Muscle layer of colon (tissue), 2 donors: ENCODE data around the gene ANO8.

Source experiments
- H3K27ac ChIP-seq: one replicate; pipeline ENCODE4 v1.7.0; 2013; ENCODE audit warnings: low read depth, mild to moderate bottlenecking, low read length, moderate library complexity
- H3K27me3 ChIP-seq, 2 donors: one replicate each; pipeline ENCODE4 v1.7.0; 2013; ENCODE audit warnings: low read length in 2 of 2, mild to moderate bottlenecking in 2 of 2; ENCODE audit not compliant: insufficient read depth in 2 of 2, control insufficient read depth in 1 of 2
- H3K36me3 ChIP-seq: one replicate; pipeline ENCODE4 v1.7.0; 2013; ENCODE audit warnings: mild to moderate bottlenecking, low read length; ENCODE audit not compliant: insufficient read depth
- H3K4me1 ChIP-seq: one replicate; pipeline ENCODE4 v1.7.0; 2013; ENCODE audit warnings: mild to moderate bottlenecking, low read length; ENCODE audit not compliant: insufficient read depth
- H3K4me3 ChIP-seq, 2 donors: one replicate each; pipeline ENCODE4 v1.7.0; 2013; ENCODE audit warnings: low read length in 2 of 2, low read depth in 1 of 2, mild to moderate bottlenecking in 1 of 2, moderate library complexity in 1 of 2
- H3K9ac ChIP-seq: one replicate; pipeline ENCODE4 v1.7.0; 2013; ENCODE audit warnings: low read length
- H3K9me3 ChIP-seq: one replicate; pipeline ENCODE4 v1.7.0; 2013; ENCODE audit warnings: mild to moderate bottlenecking, low read length
- donor health status: abdominal sarcoma.
- donor health status: Adenocarcinoma of cecum.

The ANO8 gene

GRCh38 chr19:17340871-17341357 is 6.3 kb upstream of the ANO8 start:
- Histone ChIP-seq H3K27ac (no peak overlapping the region), H3K27me3 (no peaks in the 10 kb centered on the region), H3K4me1 (peaks cover 8% of the 10 kb centered on the region), H3K9ac (no peak overlapping the region), H3K4me3 (no peak overlapping the region), H3K36me3 (no peaks in the 10 kb centered on the region), H3K9me3 (no peaks in the 10 kb centered on the region)

GRCh38 chr19:17340302-17340870 is 5.7 kb upstream of the ANO8 start:
- Histone ChIP-seq H3K9ac (no peak overlapping the region), H3K27me3 (no peaks in the 10 kb centered on the region), H3K27ac (no peak overlapping the region), H3K4me1 (peaks cover 12% of the 10 kb centered on the region), H3K9me3 (no peaks in the 10 kb centered on the region), H3K36me3 (no peaks in the 10 kb centered on the region), H3K4me3 (no peak overlapping the region)

- H3K4me3 ChIP-seq: no peak overlapping the region
- peaks cover 19% of the 10 kb centered on the region for H3K4me1 ChIP-seq
- H3K9ac ChIP-seq: no peak overlapping the region
- no peak overlapping the region for H3K27ac ChIP-seq
- H3K27me3 ChIP-seq: no peaks in the 10 kb centered on the region
- no peaks in the 10 kb centered on the region for H3K36me3 ChIP-seq
- H3K9me3 ChIP-seq: no peaks in the 10 kb centered on the region
These were observed 4.6 kb upstream of the ANO8 start for GRCh38 chr19:17339088-17339741.

- no peaks in the 10 kb centered on the region for H3K27me3 ChIP-seq
- H3K27ac ChIP-seq: no peak overlapping the region
- H3K9ac ChIP-seq: peak overlapping the region; percentile 34
- H3K36me3 ChIP-seq: no peaks in the 10 kb centered on the region
- H3K4me3 ChIP-seq: peak overlapping the region; percentile 37 to 96
- H3K9me3 ChIP-seq: no peaks in the 10 kb centered on the region
- H3K4me1 ChIP-seq: peaks cover 25% of the 10 kb centered on the region
These were observed 3.9 kb upstream of the ANO8 start for GRCh38 chr19:17338433-17339078.

GRCh38 chr19:17337675-17338432 is 3.2 kb upstream of the ANO8 start:
- no peaks in the 10 kb centered on the region for H3K36me3 ChIP-seq
- H3K27me3 ChIP-seq: no peaks in the 10 kb centered on the region
- H3K4me1 ChIP-seq: peaks cover 25% of the 10 kb centered on the region
- H3K4me3 ChIP-seq: peak overlapping the region; percentile 37 to 96
- H3K9ac ChIP-seq: peak overlapping the region; percentile 34
- H3K27ac ChIP-seq: peak overlapping the region; percentile 68
- no peaks in the 10 kb centered on the region for H3K9me3 ChIP-seq

GRCh38 chr19:17336872-17337674 is 2.4 kb upstream of the ANO8 start, which contains the start of gene GTPBP3:
Gene GTPBP3 (plus strand): TSS chr19:17337553. CDS start chr19:17337612, 59 bp downstream.
- H3K36me3 ChIP-seq: no peaks in the 10 kb centered on the region
- peak within 1 kb of the TSS; percentile 68 for H3K9ac ChIP-seq
- peak within 1 kb of the TSS; percentile 88 to 96 for H3K4me3 ChIP-seq
- H3K9me3 ChIP-seq: no peaks in the 10 kb centered on the region
- no peaks in the 10 kb centered on the region for H3K27me3 ChIP-seq
- H3K27ac ChIP-seq: peak within 1 kb of the TSS; percentile 99
- H3K4me1 ChIP-seq: peaks cover 25% of the 10 kb centered on the region

GRCh38 chr19:17335575-17335974 is 920 bp upstream of the ANO8 start:
- H3K36me3 ChIP-seq: no peaks in the 10 kb centered on the region
- H3K9me3 ChIP-seq: no peaks in the 10 kb centered on the region
- no peak overlapping the region for H3K4me3 ChIP-seq
- no peak overlapping the region for H3K27ac ChIP-seq
- H3K9ac ChIP-seq: no peak overlapping the region
- peaks cover 0 to 4% of the 10 kb centered on the region in 2 donors for H3K27me3 ChIP-seq
- H3K4me1 ChIP-seq: peaks cover 25% of the 10 kb centered on the region

- Histone ChIP-seq H3K9ac (peak overlapping the region; percentile 44), H3K36me3 (no peaks in the 10 kb centered on the region), H3K4me3 (peak overlapping the region; percentile 69 to 78), H3K27me3 (peaks cover 0 to 21% of the 10 kb centered on the region in 2 donors), H3K27ac (no peak overlapping the region), H3K4me1 (peaks cover 25% of the 10 kb centered on the region), H3K9me3 (no peaks in the 10 kb centered on the region)
These were observed 843 bp downstream of the ANO8 start for GRCh38 chr19:17333611-17334413.

GRCh38 chr19:17332677-17333581 is 1.7 kb downstream of the ANO8 start:
- Histone ChIP-seq H3K27me3 (peaks cover 0 to 22% of the 10 kb centered on the region in 2 donors), H3K9ac (no peak overlapping the region), H3K4me1 (peaks cover 17% of the 10 kb centered on the region), H3K9me3 (no peaks in the 10 kb centered on the region), H3K36me3 (no peaks in the 10 kb centered on the region), H3K27ac (no peak overlapping the region), H3K4me3 (no peak overlapping the region)
